ENCODE measurements around the gene SLC39A9.

DNA sequence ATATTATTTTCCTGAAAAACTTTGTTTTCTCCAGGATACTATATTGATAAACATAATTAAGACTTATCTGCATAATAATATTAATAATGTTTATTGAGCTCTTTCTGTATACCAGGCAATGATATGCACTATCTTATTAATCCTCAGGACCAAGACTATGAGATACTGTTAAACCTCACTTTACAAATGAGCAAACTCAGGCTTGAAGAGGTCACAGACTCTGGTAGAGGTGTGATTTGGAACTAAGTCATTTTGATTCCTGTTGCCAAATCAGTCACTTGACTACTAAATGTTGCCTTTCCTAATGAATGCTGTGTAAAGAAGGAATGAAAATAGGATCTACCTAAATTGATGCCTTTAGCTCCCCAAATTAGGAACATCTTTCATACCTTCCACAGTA is 7.3 kb downstream of the SLC39A9 start:
- TF ChIP-seq, protein P1, sequence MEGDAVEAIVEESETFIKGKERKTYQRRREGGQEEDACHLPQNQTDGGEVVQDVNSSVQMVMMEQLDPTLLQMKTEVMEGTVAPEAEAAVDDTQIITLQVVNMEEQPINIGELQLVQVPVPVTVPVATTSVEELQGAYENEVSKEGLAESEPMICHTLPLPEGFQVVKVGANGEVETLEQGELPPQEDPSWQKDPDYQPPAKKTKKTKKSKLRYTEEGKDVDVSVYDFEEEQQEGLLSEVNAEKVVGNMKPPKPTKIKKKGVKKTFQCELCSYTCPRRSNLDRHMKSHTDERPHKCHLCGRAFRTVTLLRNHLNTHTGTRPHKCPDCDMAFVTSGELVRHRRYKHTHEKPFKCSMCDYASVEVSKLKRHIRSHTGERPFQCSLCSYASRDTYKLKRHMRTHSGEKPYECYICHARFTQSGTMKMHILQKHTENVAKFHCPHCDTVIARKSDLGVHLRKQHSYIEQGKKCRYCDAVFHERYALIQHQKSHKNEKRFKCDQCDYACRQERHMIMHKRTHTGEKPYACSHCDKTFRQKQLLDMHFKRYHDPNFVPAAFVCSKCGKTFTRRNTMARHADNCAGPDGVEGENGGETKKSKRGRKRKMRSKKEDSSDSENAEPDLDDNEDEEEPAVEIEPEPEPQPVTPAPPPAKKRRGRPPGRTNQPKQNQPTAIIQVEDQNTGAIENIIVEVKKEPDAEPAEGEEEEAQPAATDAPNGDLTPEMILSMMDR (IDR thresholded peaks at IDR 0.05) = no peak
- no peak for TF ChIP-seq POLR2A (IDR thresholded peaks at IDR 0.05)
